K562 treated with DMSO at 1 percent for 48 hours (cell line): Measurements from ENCODE around the gene FAM118A. TPM values are rescaled to one million over a fixed set of nuclear protein-coding genes. Genes with fewer than 3 reads are reported as not detected.

Experiments used
- total RNA-seq: library from RNA; unstranded; fragments of 300-600 nt; gene quantifications from 2 replicates; pipeline ENCODE4 v1.2.3, GENCODE V29; 2022; ENCODE audit warnings: low replicate concordance; ENCODE audit errors: extremely low read depth

Gene FAM118A
- total RNA-seq, result not detected in 2 replicates

GRCh38 chr22:45309422-45310227 lies at the start of gene FAM118A:
Gene FAM118A, plus strand, starts transcription at chr22:45309934. Its CDS starts 12,446 bp downstream, at chr22:45322380.

GRCh38 chr22:45284705-45285262 lies 24.9 kb upstream of the FAM118A start, which contains the start of gene UPK3A:
Gene UPK3A, plus strand, starts transcription at chr22:45284949. Its CDS starts 65 bp downstream, at chr22:45285014.

Other genes starting within 250 kb of the FAM118A start
- not detected in 2 replicates for gene NUP50, start 146.0 kb upstream of the FAM118A start, total RNA-seq
- gene KIAA0930, start 69.0 kb upstream of the FAM118A start, total RNA-seq, result not detected in 2 replicates
- gene UPK3A, start 25.0 kb upstream of the FAM118A start, total RNA-seq, result not detected in 2 replicates
- gene SMC1B, start 103.7 kb downstream of the FAM118A start, total RNA-seq, result not detected in 2 replicates
- not detected in 2 replicates for gene RIBC2, start 103.8 kb downstream of the FAM118A start, total RNA-seq
- gene FBLN1, start 192.9 kb downstream of the FAM118A start, total RNA-seq, result not detected in 2 replicates